Kidney (tissue), 14 donors: Measurements from ENCODE around the gene SLC7A5. TPM values are rescaled to one million over a fixed set of nuclear protein-coding genes. Genes with fewer than 3 reads are reported as not detected.
"Not testable (repeated sequence)": the region's sequence is repeated elsewhere in the genome, so short reads cannot be mapped to it uniquely, and the experiment has no call there.

ENCODE experiments used
- DNase-seq, 5 donors: peaks; one replicate each; pipeline ENCODE4 v3.0.0-alpha.2; 2013 to 2020
- FAIRE-seq: peaks from 2 replicates; lab custom pipeline; 2012; peaks lifted over from hg19 to GRCh38; lab: Jason Lieb, UNC
- H3K27ac ChIP-seq, 2 donors: one replicate each; pipeline ENCODE4 v1.7.0; 2013; ENCODE audit warnings: low read depth in 2 of 2, low read length in 2 of 2, inconsistent platforms in 1 of 2
- H3K27me3 ChIP-seq: one replicate; pipeline ENCODE4 v1.7.1; 2013; ENCODE audit warnings: low read length, inconsistent platforms; ENCODE audit not compliant: control insufficient read depth, insufficient read depth
- H3K36me3 ChIP-seq, 3 donors: one replicate each; pipeline versions ENCODE4 v1.7.0 to v1.7.1; 2013; ENCODE audit warnings: low read length in 3 of 3, control low read depth in 1 of 3, inconsistent platforms in 1 of 3; ENCODE audit not compliant: insufficient read depth in 3 of 3, control insufficient read depth in 2 of 3
- H3K4me1 ChIP-seq, 3 donors: one replicate each; pipeline versions ENCODE4 v1.7.0 to v1.7.1; 2013; ENCODE audit warnings: low read length in 3 of 3, inconsistent platforms in 1 of 3, low read depth in 1 of 3; ENCODE audit not compliant: control insufficient read depth in 2 of 3, insufficient read depth in 2 of 3
- H3K4me3 ChIP-seq, 3 donors: one replicate each; pipeline versions ENCODE4 v1.7.0 to v1.8.1; 2013; ENCODE audit warnings: low read length in 3 of 3, control low read depth in 1 of 3, inconsistent platforms in 1 of 3
- H3K9ac ChIP-seq, 3 donors: one replicate each; pipeline versions ENCODE4 v1.7.0 to v1.7.1; 2013; ENCODE audit warnings: low read length in 3 of 3, control low read depth in 1 of 3, inconsistent platforms in 1 of 3
- H3K9me3 ChIP-seq, 3 donors: one replicate each; pipeline versions ENCODE4 v1.7.0 to v1.7.1; 2013; ENCODE audit warnings: low read length in 3 of 3, control low read depth in 1 of 3, inconsistent platforms in 1 of 3; ENCODE audit not compliant: control insufficient read depth in 2 of 3, insufficient read depth in 1 of 3
- intact Hi-C: fragments of 100-400 bp; cut with DNase I; formaldehyde crosslinking; loops from one replicate; pipeline ENCODE4 v1.11.1; 2022
- polyA plus RNA-seq: library from polyadenylated mRNA; stranded (reverse); fragments of 350-450 nt; fragmentation: Illumina TruSeq; extraction: RNeasy Lipid Tissue Mini Kit (QIAGEN cat#74804); gene quantifications from one replicate; pipeline ENCODE4 v1.2.3, GENCODE V29; 2014; ENCODE audit warnings: low read depth, low replicate concordance; ENCODE audit not compliant: insufficient read depth
- total RNA-seq: library from RNA; stranded (reverse); fragmentation: NEBNext Ultra II Directional; extraction: Animal tissue kit (Norgen Biotek cat#: 25700); gene quantifications from one replicate; pipeline ENCODE4 v1.2.1, GENCODE V29; 2021
- TF ChIP-seq, protein P1 (sequence below): IDR thresholded peaks from 3 replicates; pipeline ENCODE4 v1.5.1; 2012; ENCODE audit warnings: mild to moderate bottlenecking, moderate library complexity, borderline replicate concordance; ENCODE audit not compliant: insufficient read depth; ENCODE audit errors: extremely low read depth
- donor health status: control.
- donor health status: control.
- donor health status: control.
- donor health status: control.
- donor health status: control.
- donor health status: DM: yes; HTN: yes; CAD: no.
- donor health status: Normal renal cell carcinoma (clear cell type).

Gene SLC7A5
- total and polyA plus RNA-seq, 2 donors from 2014 or later = 17.0 to 18.7 TPM

DNA sequence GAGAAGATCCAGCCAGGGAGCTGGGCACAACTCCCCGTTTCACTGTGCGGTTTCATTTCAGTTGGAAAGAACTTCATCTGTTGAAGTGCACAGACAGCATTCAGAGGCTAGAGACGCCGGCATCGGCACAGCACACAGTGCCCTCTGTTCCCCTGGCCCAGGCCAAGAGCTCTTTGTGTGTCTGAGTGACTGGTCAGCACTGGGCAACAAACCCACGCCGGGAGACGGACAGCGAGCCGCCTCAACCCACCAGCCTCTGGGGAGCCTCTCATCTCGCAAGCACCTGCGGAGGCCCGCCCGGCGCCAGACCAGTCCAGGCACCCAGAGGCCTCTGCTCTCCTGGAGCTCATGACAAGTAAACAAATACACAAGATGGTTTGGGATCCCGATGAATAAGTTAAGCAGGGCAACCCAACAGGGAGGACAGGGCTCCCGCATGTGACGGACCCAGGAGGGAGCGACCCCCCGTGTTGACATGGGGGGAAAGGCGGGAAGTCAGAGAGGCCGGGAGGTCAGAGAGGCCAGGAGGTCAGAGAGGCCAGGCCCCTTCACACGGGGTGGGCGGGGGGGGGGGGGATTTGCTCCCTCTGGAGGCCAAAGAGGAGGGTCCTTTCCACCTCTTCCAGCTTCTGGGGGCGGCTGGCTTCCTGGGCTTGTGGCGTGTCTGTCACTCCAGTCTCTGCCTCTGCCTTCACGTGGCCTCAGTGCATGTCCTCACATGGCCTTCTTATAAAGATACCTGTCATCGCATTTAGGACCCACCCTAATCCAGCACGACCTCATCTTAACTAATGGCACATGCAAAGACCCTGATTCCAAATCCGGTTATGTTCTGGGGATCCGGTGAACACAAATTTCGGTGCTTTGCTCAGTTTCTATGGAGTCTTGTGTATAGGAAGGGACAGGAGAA lies 77.8 kb downstream of the SLC7A5 start:
- Histone ChIP-seq H3K36me3 (no peaks in the 10 kb centered on the region), H3K4me3 (no peak overlapping the region), H3K4me1 (peaks cover 0 to 8% (median 6%) of the 10 kb centered on the region in 3 donors), H3K9ac (no peak overlapping the region), H3K27me3 (no peaks in the 10 kb centered on the region), H3K9me3 (no peaks in the 10 kb centered on the region), H3K27ac (no peak overlapping the region)
- FAIRE-seq = no peak
- intact Hi-C loops = no loop called here
- DNase-seq = no peak
- TF ChIP-seq, protein P1, sequence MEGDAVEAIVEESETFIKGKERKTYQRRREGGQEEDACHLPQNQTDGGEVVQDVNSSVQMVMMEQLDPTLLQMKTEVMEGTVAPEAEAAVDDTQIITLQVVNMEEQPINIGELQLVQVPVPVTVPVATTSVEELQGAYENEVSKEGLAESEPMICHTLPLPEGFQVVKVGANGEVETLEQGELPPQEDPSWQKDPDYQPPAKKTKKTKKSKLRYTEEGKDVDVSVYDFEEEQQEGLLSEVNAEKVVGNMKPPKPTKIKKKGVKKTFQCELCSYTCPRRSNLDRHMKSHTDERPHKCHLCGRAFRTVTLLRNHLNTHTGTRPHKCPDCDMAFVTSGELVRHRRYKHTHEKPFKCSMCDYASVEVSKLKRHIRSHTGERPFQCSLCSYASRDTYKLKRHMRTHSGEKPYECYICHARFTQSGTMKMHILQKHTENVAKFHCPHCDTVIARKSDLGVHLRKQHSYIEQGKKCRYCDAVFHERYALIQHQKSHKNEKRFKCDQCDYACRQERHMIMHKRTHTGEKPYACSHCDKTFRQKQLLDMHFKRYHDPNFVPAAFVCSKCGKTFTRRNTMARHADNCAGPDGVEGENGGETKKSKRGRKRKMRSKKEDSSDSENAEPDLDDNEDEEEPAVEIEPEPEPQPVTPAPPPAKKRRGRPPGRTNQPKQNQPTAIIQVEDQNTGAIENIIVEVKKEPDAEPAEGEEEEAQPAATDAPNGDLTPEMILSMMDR = no peak

- Histone ChIP-seq H3K9ac (no peak overlapping the region), H3K36me3 (no peaks in the 10 kb centered on the region), H3K9me3 (no peaks in the 10 kb centered on the region), H3K4me3 (no peak overlapping the region), H3K27me3 (no peaks in the 10 kb centered on the region), H3K4me1 (peaks cover 0 to 8% (median 6%) of the 10 kb centered on the region in 3 donors), H3K27ac (peak overlapping the region; percentile 28 to 78)
- TF ChIP-seq, protein P1 = no peak
- no peak for FAIRE-seq
- intact Hi-C loops = no loop called here
- DNase-seq = no peak
These were observed 78.8 kb downstream of the SLC7A5 start for GRCh38 chr16:87790292-87791100.

DNA sequence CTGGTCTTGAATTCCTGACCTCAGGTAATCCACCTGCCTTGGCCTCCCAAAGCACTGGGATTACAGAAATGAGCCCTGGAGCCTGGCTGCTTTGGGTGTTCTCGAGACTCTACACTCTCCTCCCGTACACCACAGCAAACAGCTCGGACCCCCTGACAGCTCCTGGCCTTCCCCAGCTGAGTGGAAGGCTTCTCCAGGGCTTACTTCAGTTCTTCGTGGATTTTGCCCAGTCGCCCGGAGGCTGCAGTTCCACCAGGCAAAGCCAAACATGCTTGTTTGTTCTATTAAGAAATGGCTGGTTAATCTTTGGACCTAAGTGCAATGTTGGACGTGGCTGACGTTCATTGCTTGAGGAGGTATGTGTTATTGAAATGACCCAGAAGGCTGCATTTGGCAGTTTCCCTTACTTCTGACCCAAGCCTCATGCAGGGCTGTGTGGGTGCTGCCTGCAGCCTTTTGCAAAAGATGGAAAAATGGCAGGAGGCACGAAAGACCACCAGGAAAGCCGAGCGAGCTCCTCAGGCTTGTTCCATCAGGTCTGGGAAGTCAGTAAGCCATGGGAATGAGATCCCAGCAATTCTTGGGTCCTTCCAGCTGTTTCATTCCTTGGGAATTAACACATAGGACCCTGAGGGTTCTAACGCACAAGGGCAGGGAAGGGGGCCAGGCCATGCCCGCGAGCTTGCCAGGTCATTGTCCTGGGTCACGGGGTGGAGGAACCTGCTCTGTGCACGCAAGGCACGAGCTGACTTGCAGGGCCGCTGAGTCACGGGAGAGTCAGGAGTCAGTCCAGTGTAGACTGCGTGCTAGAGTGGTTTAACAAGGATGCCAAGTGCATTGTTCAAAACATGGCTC lies 79.6 kb downstream of the SLC7A5 start:
- peak overlapping the region; percentile 28 to 78 for H3K27ac ChIP-seq
- H3K9ac ChIP-seq = no peak overlapping the region
- peaks cover 0 to 8% (median 6%) of the 10 kb centered on the region in 3 donors for H3K4me1 ChIP-seq
- H3K27me3 ChIP-seq = no peaks in the 10 kb centered on the region
- H3K36me3 ChIP-seq = no peaks in the 10 kb centered on the region
- TF ChIP-seq, protein P1 = no peak
- H3K9me3 ChIP-seq = no peaks in the 10 kb centered on the region
- peak in 2 of 5 donors; percentile 14 to 87 for DNase-seq
- H3K4me3 ChIP-seq = no peak overlapping the region
- no peak for FAIRE-seq
- intact Hi-C loops = no loop called here

DNA sequence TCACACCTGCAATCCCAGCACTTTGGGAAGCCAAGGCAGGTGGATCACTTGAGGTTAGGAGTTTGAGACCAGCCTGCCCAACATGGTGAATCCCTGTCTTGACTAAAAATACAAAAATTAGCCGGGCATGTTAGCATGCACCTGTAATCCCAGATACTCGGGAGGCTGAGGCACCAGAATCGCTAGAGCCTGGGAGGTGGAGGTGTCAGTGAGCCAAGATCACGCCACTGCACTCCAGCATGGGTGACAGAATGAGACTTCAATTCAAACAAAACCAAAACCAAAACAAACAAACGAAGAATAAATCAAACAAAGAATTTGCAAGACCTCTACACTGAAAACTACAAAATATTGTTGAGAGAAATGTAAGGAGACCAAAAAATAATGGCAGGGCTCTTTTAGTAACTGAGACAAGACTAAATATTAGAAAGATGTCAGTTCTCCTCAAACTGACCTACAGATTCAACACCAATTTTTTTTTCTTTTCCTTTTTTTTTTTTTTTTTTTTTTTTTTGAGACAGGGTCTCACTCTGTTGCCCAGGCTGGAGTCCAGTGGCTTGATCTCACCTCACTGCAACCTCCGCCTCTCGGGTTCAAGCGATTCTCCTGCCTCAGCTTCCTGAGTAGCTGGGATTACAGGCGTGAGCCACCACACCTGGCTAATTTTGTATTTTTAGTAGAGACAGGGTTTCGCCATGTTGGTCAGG lies 80.4 kb downstream of the SLC7A5 start:
- intact Hi-C loops, H3K4me1 ChIP-seq, H3K4me3 ChIP-seq, H3K27me3 ChIP-seq, H3K9me3 ChIP-seq, H3K9ac ChIP-seq, H3K36me3 ChIP-seq, FAIRE-seq, DNase-seq: not testable (repeated sequence)
- H3K27ac ChIP-seq = peak overlapping the region in 1 of 2 donors; percentile 78

GRCh38 chr16:87787451-87788091 lies 81.7 kb downstream of the SLC7A5 start:
- H3K4me3 ChIP-seq, H3K27me3 ChIP-seq, H3K4me1 ChIP-seq, DNase-seq, H3K36me3 ChIP-seq, H3K9ac ChIP-seq, intact Hi-C loops, H3K27ac ChIP-seq, FAIRE-seq, H3K9me3 ChIP-seq: not testable (repeated sequence)
